Erythroblast (primary cell): ENCODE results near the gene ELP4.

Experiments
- GATA1 ChIP-seq: IDR thresholded peaks from 2 replicates; pipeline ENCODE4 v1.6.1; 2011; ENCODE audit warnings: low read depth, mild to moderate bottlenecking, control low read depth, low read length, moderate library complexity
- POLR2A ChIP-seq: IDR thresholded peaks from 2 replicates; pipeline ENCODE4 v1.6.1; 2011; ENCODE audit warnings: mild to moderate bottlenecking, low read length

- TF ChIP-seq POLR2A, result no peak
- no peak for TF ChIP-seq GATA1
Measured at GRCh38 chr11:31531293-31531692, 21.7 kb downstream of the ELP4 start.
